Trophoblast cell (in vitro differentiated cells and primary cell): ENCODE data around the gene PIWIL4.

Source experiments
- DNase-seq, 2 donors: peaks; one replicate each; pipeline ENCODE4 v3.0.0-alpha.2; 2016
- H2AFZ ChIP-seq: 2 replicates; pipeline ENCODE4 v1.6.1; 2013; ENCODE audit warnings: low read length, moderate library complexity, mild to moderate bottlenecking; ENCODE audit not compliant: insufficient read depth, poor library complexity
- H2AK5ac ChIP-seq: 2 replicates; pipeline ENCODE4 v1.6.1; 2013; ENCODE audit warnings: mild to moderate bottlenecking, low read length
- H2BK120ac ChIP-seq: 2 replicates; pipeline ENCODE4 v1.6.1; 2013; ENCODE audit warnings: low read length, mild to moderate bottlenecking, moderate library complexity; ENCODE audit not compliant: insufficient read depth, poor library complexity
- H2BK12ac ChIP-seq: 2 replicates; pipeline ENCODE4 v1.6.1; 2013; ENCODE audit warnings: mild to moderate bottlenecking, low read length, moderate library complexity
- H2BK5ac ChIP-seq: 2 replicates; pipeline ENCODE4 v1.6.1; 2013; ENCODE audit warnings: low read length, low read depth, moderate library complexity, mild to moderate bottlenecking; ENCODE audit not compliant: poor library complexity
- H3K14ac ChIP-seq: 2 replicates; pipeline ENCODE4 v1.6.1; 2013; ENCODE audit warnings: mild to moderate bottlenecking, low read length
- H3K18ac ChIP-seq: 2 replicates; pipeline ENCODE4 v1.6.1; 2013; ENCODE audit warnings: mild to moderate bottlenecking, low read length
- H3K23ac ChIP-seq: 2 replicates; pipeline ENCODE4 v1.6.1; 2013; ENCODE audit warnings: low read length
- H3K27ac ChIP-seq: 2 replicates; pipeline ENCODE4 v1.5.1; 2013; ENCODE audit warnings: low read depth, mild to moderate bottlenecking, inconsistent platforms, low read length, moderate library complexity
- H3K27me3 ChIP-seq: 2 replicates; pipeline ENCODE4 v1.6.1; 2013; ENCODE audit warnings: inconsistent platforms, mild to moderate bottlenecking, low read length, moderate library complexity; ENCODE audit not compliant: insufficient read depth
- H3K36me3 ChIP-seq, 2 experiments: 1 replicate in 1 of 2; 2 replicates in 1 of 2; pipeline ENCODE4 v1.6.1; 2013; ENCODE audit warnings: low read length in 2 of 2, mild to moderate bottlenecking in 2 of 2, moderate library complexity in 1 of 2; ENCODE audit not compliant: insufficient read depth in 2 of 2, control insufficient read depth in 1 of 2
- H3K4ac ChIP-seq: 2 replicates; pipeline ENCODE4 v1.6.1; 2013; ENCODE audit warnings: low read depth, mild to moderate bottlenecking, low read length, moderate library complexity
- H3K4me1 ChIP-seq, 2 experiments: 1 replicate in 1 of 2; 2 replicates in 1 of 2; pipeline ENCODE4 v1.6.1; 2013; ENCODE audit warnings: low read length in 2 of 2, mild to moderate bottlenecking in 2 of 2, moderate library complexity in 1 of 2; ENCODE audit not compliant: insufficient read depth in 2 of 2, control insufficient read depth in 1 of 2
- H3K4me2 ChIP-seq: 2 replicates; pipeline ENCODE4 v1.6.1; 2013; ENCODE audit warnings: inconsistent platforms, mild to moderate bottlenecking, low read length, moderate library complexity
- H3K4me3 ChIP-seq: 2 replicates; pipeline ENCODE4 v1.5.1; 2013; ENCODE audit warnings: mild to moderate bottlenecking, low read depth, low read length, inconsistent platforms
- H3K79me1 ChIP-seq: one replicate; pipeline ENCODE4 v1.6.1; 2013; ENCODE audit warnings: low read length
- H3K79me2 ChIP-seq: 2 replicates; pipeline ENCODE4 v1.6.1; 2013; ENCODE audit warnings: low read length, mild to moderate bottlenecking; ENCODE audit not compliant: control insufficient read depth, insufficient read depth, poor library complexity
- H3K9ac ChIP-seq: 2 replicates; pipeline ENCODE4 v1.6.1; 2013; ENCODE audit warnings: mild to moderate bottlenecking, low read length
- H3K9me3 ChIP-seq: 2 replicates; pipeline ENCODE4 v1.6.1; 2013; ENCODE audit warnings: low read depth, mild to moderate bottlenecking, control low read depth, inconsistent platforms, low read length; ENCODE audit not compliant: insufficient read depth
- H4K12ac ChIP-seq: 2 replicates; pipeline ENCODE4 v1.6.1; 2013; ENCODE audit warnings: low read depth, mild to moderate bottlenecking, low read length, moderate library complexity
- H4K8ac ChIP-seq: 2 replicates; pipeline ENCODE4 v1.6.1; 2013; ENCODE audit warnings: low read depth, mild to moderate bottlenecking, low read length, moderate library complexity
- H4K91ac ChIP-seq: one replicate; pipeline ENCODE4 v1.6.1; 2013; ENCODE audit warnings: low read depth, mild to moderate bottlenecking, low read length, moderate library complexity
- WGBS: extraction: QIAGEN DNeasy Blood & Tissue Kit; methylation state at CpG from one replicate; pipeline ENCODE4 v1.1.7; 2013; ENCODE audit warnings: missing lambda C conversion rate; ENCODE audit not compliant: insufficient read length, insufficient coverage; ENCODE audit errors: extremely low coverage; 5-methylcytosine and 5-hydroxymethylcytosine counted together

PIWIL4 gene

GRCh38 chr11:94588366-94588942 is 21.3 kb downstream of the PIWIL4 start:
- H3K4me3 ChIP-seq = no peak overlapping the region
- H3K14ac ChIP-seq = no peak overlapping the region
- H3K9ac ChIP-seq = no peak overlapping the region
- no peaks in the 10 kb centered on the region for H3K9me3 ChIP-seq
- no peaks in the 10 kb centered on the region for H3K36me3 ChIP-seq
- H2BK120ac ChIP-seq = peak overlapping the region; percentile 48
- no CpG with 5 or more reads among the region's 2 CpGs for WGBS
- peak; percentile 98 to 99 for DNase-seq
- peak overlapping the region; percentile 39 for H3K4me2 ChIP-seq
- peak overlapping the region; percentile 91 for H3K27ac ChIP-seq
- H4K8ac ChIP-seq = no peak overlapping the region
- no peak overlapping the region for H3K23ac ChIP-seq
- H3K79me2 ChIP-seq = no peaks in the 10 kb centered on the region
- H2AFZ ChIP-seq = no peak overlapping the region
- H3K18ac ChIP-seq = no peak overlapping the region
- H3K4ac ChIP-seq = no peak overlapping the region
- no peak overlapping the region for H2AK5ac ChIP-seq
- no peak overlapping the region for H2BK12ac ChIP-seq
- H2BK5ac ChIP-seq = peak overlapping the region; percentile 19
- H3K79me1 ChIP-seq = peaks cover 32% of the 10 kb centered on the region
- H4K91ac ChIP-seq = no peak overlapping the region
- no peak overlapping the region for H4K12ac ChIP-seq
- no peaks in the 10 kb centered on the region for H3K27me3 ChIP-seq
- peaks cover 25 to 32% of the 10 kb centered on the region in 2 experiments for H3K4me1 ChIP-seq

- no peak overlapping the region for H3K27ac ChIP-seq
- H3K23ac ChIP-seq = no peak overlapping the region
- no peak overlapping the region for H3K18ac ChIP-seq
- no peak overlapping the region for H2BK120ac ChIP-seq
- H4K91ac ChIP-seq = no peak overlapping the region
- no peak overlapping the region for H3K9ac ChIP-seq
- no peaks in the 10 kb centered on the region for H3K79me2 ChIP-seq
- H4K12ac ChIP-seq = no peak overlapping the region
- H3K4me3 ChIP-seq = no peak overlapping the region
- no peak overlapping the region for H3K4me2 ChIP-seq
- H2BK5ac ChIP-seq = no peak overlapping the region
- no peaks in the 10 kb centered on the region for H3K27me3 ChIP-seq
- H3K9me3 ChIP-seq = no peaks in the 10 kb centered on the region
- peak overlapping the region; percentile 19 for H2BK12ac ChIP-seq
- H2AK5ac ChIP-seq = peak overlapping the region; percentile 13
- H3K4me1 ChIP-seq = peaks cover 16 to 21% of the 10 kb centered on the region in 2 experiments
- DNase-seq = no peak
- no peak overlapping the region for H3K14ac ChIP-seq
- peaks cover 27% of the 10 kb centered on the region for H3K79me1 ChIP-seq
- H2AFZ ChIP-seq = no peak overlapping the region
- no peak overlapping the region for H3K4ac ChIP-seq
- WGBS = no CpG with 5 or more reads among the region's 6 CpGs
- H3K36me3 ChIP-seq = no peaks in the 10 kb centered on the region
- H4K8ac ChIP-seq = no peak overlapping the region
Observed at GRCh38 chr11:94590352-94591041, 23.3 kb downstream of the PIWIL4 start.

- H3K4me2 ChIP-seq = no peak overlapping the region
- H4K12ac ChIP-seq = no peak overlapping the region
- H3K18ac ChIP-seq = no peak overlapping the region
- H3K36me3 ChIP-seq = no peaks in the 10 kb centered on the region
- DNase-seq = peak; percentile 63 to 72
- no peak overlapping the region for H2BK120ac ChIP-seq
- H3K14ac ChIP-seq = no peak overlapping the region
- H4K91ac ChIP-seq = no peak overlapping the region
- H4K8ac ChIP-seq = no peak overlapping the region
- no peak overlapping the region for H2BK12ac ChIP-seq
- no peak overlapping the region for H2AK5ac ChIP-seq
- no peaks in the 10 kb centered on the region for H3K27me3 ChIP-seq
- H3K23ac ChIP-seq = no peak overlapping the region
- peaks cover 11% of the 10 kb centered on the region for H3K79me1 ChIP-seq
- H3K4me1 ChIP-seq = peaks cover 9 to 10% of the 10 kb centered on the region in 2 experiments
- WGBS = no CpG with 5 or more reads among the region's 2 CpGs
- no peaks in the 10 kb centered on the region for H3K9me3 ChIP-seq
- no peak overlapping the region for H2BK5ac ChIP-seq
- no peaks in the 10 kb centered on the region for H3K79me2 ChIP-seq
- no peak overlapping the region for H3K27ac ChIP-seq
- no peak overlapping the region for H3K4ac ChIP-seq
- H3K4me3 ChIP-seq = no peak overlapping the region
- no peak overlapping the region for H2AFZ ChIP-seq
- H3K9ac ChIP-seq = no peak overlapping the region
Observed at GRCh38 chr11:94593030-94593429, 25.9 kb downstream of the PIWIL4 start.

- Histone ChIP-seq H3K4ac (no peak overlapping the region), H4K12ac (no peak overlapping the region), H2BK120ac (no peak overlapping the region), H4K8ac (no peak overlapping the region), H2AK5ac (no peak overlapping the region), H3K18ac (no peak overlapping the region), H3K27me3 (no peaks in the 10 kb centered on the region), H3K79me2 (no peaks in the 10 kb centered on the region), H3K4me3 (no peak overlapping the region), H3K9ac (no peak overlapping the region), H4K91ac (no peak overlapping the region), H3K4me1 (no peaks in the 10 kb centered on the region), H3K9me3 (no peaks in the 10 kb centered on the region), H3K27ac (no peak overlapping the region), H3K14ac (no peak overlapping the region), H2BK5ac (no peak overlapping the region), H3K36me3 (no peaks in the 10 kb centered on the region), H2AFZ (no peak overlapping the region), H2BK12ac (no peak overlapping the region), H3K79me1 (peaks cover 2% of the 10 kb centered on the region), H3K4me2 (no peak overlapping the region), H3K23ac (no peak overlapping the region)
- WGBS = no CpG with 5 or more reads among the region's 6 CpGs
- DNase-seq = no peak
Observed at GRCh38 chr11:94595076-94595475, 27.9 kb downstream of the PIWIL4 start.
